Measurements from ENCODE around the gene CCDC146.

Gene CCDC146

GRCh38 chr7:77288676-77289320 lies 166.4 kb downstream of the CCDC146 start:
- TF ChIP-seq TAF1 (IDR thresholded peaks at IDR 0.05; ENCODE audit: borderline replicate concordance, insufficient read depth, low read length) (no peak), POLR2AphosphoS5 (IDR thresholded peaks at IDR 0.05; ENCODE audit: low read depth, low read length) (no peak), FOXP2 (optimal IDR thresholded peaks at IDR 0.05; ENCODE audit: borderline replicate concordance, extremely low read depth, extremely low read length, insufficient read depth) (no peak), SIN3A (IDR thresholded peaks at IDR 0.05; ENCODE audit: borderline replicate concordance, insufficient read depth, low read length) (no peak)
- TF ChIP-seq, protein P1, sequence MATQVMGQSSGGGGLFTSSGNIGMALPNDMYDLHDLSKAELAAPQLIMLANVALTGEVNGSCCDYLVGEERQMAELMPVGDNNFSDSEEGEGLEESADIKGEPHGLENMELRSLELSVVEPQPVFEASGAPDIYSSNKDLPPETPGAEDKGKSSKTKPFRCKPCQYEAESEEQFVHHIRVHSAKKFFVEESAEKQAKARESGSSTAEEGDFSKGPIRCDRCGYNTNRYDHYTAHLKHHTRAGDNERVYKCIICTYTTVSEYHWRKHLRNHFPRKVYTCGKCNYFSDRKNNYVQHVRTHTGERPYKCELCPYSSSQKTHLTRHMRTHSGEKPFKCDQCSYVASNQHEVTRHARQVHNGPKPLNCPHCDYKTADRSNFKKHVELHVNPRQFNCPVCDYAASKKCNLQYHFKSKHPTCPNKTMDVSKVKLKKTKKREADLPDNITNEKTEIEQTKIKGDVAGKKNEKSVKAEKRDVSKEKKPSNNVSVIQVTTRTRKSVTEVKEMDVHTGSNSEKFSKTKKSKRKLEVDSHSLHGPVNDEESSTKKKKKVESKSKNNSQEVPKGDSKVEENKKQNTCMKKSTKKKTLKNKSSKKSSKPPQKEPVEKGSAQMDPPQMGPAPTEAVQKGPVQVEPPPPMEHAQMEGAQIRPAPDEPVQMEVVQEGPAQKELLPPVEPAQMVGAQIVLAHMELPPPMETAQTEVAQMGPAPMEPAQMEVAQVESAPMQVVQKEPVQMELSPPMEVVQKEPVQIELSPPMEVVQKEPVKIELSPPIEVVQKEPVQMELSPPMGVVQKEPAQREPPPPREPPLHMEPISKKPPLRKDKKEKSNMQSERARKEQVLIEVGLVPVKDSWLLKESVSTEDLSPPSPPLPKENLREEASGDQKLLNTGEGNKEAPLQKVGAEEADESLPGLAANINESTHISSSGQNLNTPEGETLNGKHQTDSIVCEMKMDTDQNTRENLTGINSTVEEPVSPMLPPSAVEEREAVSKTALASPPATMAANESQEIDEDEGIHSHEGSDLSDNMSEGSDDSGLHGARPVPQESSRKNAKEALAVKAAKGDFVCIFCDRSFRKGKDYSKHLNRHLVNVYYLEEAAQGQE (IDR thresholded peaks at IDR 0.05; ENCODE audit: insufficient read depth in 1 of 2, low read depth in 2 of 2, low read length in 2 of 2), result no peak

DNA sequence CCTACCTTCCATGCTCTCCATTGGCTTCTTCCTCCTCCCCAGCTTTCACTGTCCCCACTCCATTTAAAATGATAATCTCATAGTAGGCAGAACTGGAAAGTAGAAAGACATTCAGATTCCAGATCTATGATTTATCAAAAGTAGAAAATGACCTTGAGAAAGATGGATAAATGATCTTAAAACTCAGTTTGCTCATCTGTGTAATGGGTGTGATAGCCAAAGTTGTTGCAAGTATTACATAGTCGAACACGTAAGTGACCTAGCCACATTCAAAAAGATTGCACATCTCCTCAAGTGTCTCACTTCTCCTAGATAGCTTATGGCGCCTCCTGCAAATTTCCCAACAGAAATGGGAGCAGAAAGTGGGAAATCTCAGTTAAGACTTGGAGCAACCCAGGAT lies 167.0 kb downstream of the CCDC146 start:
- no peak for TF ChIP-seq SIN3A (IDR thresholded peaks at IDR 0.05; ENCODE audit: borderline replicate concordance, insufficient read depth, low read length)
- TF ChIP-seq, protein P1 (IDR thresholded peaks at IDR 0.05; ENCODE audit: insufficient read depth in 1 of 2, low read depth in 2 of 2, low read length in 2 of 2), result no peak
- TF ChIP-seq POLR2AphosphoS5 (IDR thresholded peaks at IDR 0.05; ENCODE audit: low read depth, low read length), result no peak
- TF ChIP-seq FOXP2 (optimal IDR thresholded peaks at IDR 0.05; ENCODE audit: borderline replicate concordance, extremely low read depth, extremely low read length, insufficient read depth), result no peak
- no peak for TF ChIP-seq TAF1 (IDR thresholded peaks at IDR 0.05; ENCODE audit: borderline replicate concordance, insufficient read depth, low read length)

DNA sequence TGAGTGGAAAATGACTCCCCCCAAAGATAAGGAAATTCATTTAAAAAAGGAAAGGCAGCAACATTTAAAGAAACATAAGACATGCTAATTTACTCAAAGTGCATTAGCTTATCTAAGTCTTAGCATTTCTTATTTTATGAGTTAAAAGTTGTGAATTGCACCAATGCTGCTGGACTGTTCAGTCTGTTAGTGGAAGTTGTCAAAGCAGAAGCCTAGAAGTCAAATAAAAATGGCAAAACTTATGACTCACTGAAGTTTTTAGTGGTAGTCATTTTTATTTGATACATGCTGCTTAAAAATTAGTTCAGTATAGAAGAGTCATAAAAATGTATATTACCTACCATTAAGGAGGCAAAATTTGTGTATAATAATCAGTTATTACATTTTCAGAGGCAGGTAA lies 168.0 kb downstream of the CCDC146 start:
- TF ChIP-seq SIN3A (IDR thresholded peaks at IDR 0.05; ENCODE audit: borderline replicate concordance, insufficient read depth, low read length) (no peak), POLR2AphosphoS5 (IDR thresholded peaks at IDR 0.05; ENCODE audit: low read depth, low read length) (no peak), FOXP2 (optimal IDR thresholded peaks at IDR 0.05; ENCODE audit: borderline replicate concordance, extremely low read depth, extremely low read length, insufficient read depth) (no peak), TAF1 (IDR thresholded peaks at IDR 0.05; ENCODE audit: borderline replicate concordance, insufficient read depth, low read length) (no peak)
- TF ChIP-seq, protein P1 (IDR thresholded peaks at IDR 0.05; ENCODE audit: insufficient read depth in 1 of 2, low read depth in 2 of 2, low read length in 2 of 2), result no peak

GRCh38 chr7:77293046-77293445 lies 170.6 kb downstream of the CCDC146 start:
- no peak for TF ChIP-seq TAF1 (IDR thresholded peaks at IDR 0.05; ENCODE audit: borderline replicate concordance, insufficient read depth, low read length)

- TF ChIP-seq TAF1 (IDR thresholded peaks at IDR 0.05; ENCODE audit: borderline replicate concordance, insufficient read depth, low read length) (no peak), POLR2AphosphoS5 (IDR thresholded peaks at IDR 0.05; ENCODE audit: low read depth, low read length) (no peak), FOXP2 (optimal IDR thresholded peaks at IDR 0.05; ENCODE audit: borderline replicate concordance, extremely low read depth, extremely low read length, insufficient read depth) (no peak), SIN3A (IDR thresholded peaks at IDR 0.05; ENCODE audit: borderline replicate concordance, insufficient read depth, low read length) (no peak)
- TF ChIP-seq, protein P1 (IDR thresholded peaks at IDR 0.05; ENCODE audit: insufficient read depth in 1 of 2, low read depth in 2 of 2, low read length in 2 of 2), result no peak
These were observed 173.1 kb downstream of the CCDC146 start for GRCh38 chr7:77295549-77295948.
